HT-29 (cell line): ENCODE results near the gene PTCD3. TPM values are rescaled to one million over a fixed set of nuclear protein-coding genes. Genes with fewer than 3 reads are reported as not detected.

Source experiments
- DNase-seq: peaks from one replicate; pipeline ENCODE4 v3.0.0-alpha.2; 2015; ENCODE audit warnings: low spot score
- small RNA-seq: library from RNA; depleted of rRNA; stranded (forward); fragments of <200 nt; gene quantifications from one replicate; pipeline ENCODE3, GENCODE V24; 2014
- total RNA-seq: library from RNA; depleted of rRNA; stranded (reverse); fragments of >200 nt; shearing (Covaris generic); gene quantifications from 2 replicates; pipeline ENCODE4 v1.2.3, GENCODE V29; 2014; rRNA removed

The PTCD3 gene
- total RNA-seq, 1 experiment from 2014 or later, result 72.1 TPM

DNA sequence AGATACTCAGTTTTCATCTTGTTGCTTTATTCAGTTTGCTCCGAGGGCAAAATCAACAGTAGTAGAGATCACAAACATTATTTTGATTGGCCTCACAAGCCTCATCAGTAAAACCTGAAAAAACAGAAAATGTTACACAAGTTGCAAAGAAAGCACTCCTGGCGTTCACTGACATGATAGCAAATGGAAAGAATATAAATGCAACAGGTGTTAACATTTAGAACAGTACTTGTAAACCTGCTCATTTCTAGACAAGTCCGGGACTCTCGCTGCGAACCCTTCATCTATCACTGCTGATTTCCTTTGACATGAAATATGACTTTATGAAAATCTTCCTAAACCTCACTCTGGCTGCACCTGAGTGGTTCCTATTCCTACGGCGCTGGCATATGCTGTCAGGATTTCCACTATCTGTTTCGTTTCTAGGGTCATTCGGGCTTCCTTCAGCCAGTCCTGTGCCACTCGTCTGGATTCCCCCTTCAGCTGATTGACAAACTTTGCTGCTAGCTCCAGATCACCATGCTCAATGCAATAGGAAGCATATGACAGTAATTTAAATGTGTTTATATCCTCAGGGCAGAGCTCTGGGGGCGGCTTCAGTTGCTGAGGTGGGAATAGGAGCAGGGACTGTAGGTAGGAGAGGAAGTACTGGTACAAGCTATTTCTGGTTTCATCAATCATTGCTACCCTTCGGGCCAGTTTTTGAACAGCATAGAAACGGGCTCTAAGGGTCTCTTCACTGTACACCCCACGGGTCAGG is 38.1 kb downstream of the PTCD3 start:
- no peak for DNase-seq

GRCh38 chr2:86147793-86148192 is 41.8 kb downstream of the PTCD3 start:
- DNase-seq, result no peak

DNA sequence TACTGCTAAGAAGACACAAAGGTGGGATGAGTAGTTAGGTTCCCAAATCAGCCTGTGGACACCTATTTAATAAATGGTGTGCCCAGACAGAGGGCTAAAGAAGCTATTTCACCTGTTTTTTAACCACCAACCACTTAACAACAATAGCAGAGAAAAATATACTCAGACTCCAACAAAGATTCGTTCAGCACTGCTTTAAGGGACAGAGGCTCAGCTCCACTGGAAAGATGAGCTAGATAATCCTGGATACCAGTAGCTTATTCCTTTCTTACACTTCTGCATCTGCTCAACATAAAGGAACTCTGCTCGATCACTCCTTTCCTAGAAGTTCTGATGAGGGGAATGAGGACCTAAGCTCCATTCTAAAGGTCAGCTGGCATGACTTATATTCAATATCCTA is 44.5 kb downstream of the PTCD3 start:
- no peak for DNase-seq

DNA sequence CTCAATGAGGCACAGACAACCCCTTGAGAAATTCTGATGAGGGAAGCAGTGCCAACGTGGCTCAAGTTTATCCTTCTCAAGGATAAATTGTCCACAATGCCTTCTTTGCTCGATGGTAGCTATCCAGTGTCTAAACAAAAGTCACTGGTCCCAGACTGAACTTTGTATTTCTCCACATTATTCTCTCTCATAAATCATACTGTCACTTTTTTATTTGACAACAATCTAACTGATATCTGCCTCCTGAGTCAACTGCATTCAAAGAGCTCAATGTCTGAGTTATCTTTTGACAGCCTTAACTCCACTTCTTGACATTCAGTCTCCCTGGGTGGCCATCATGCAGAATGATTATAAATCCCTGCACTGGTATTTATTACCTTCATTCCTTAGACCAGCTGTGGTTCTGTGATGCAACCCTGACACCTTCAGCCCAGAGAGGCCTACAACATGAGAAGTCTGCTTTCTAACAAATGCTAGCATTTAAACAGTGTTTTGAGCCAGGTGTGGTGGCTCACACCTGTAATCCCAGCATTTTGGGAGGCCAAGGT is 51.0 kb downstream of the PTCD3 start:
- DNase-seq, result no peak

- DNase-seq, result no peak
These were observed 52.3 kb downstream of the PTCD3 start for GRCh38 chr2:86158286-86158685.

- DNase-seq, result no peak
These were observed 54.3 kb downstream of the PTCD3 start for GRCh38 chr2:86160156-86160952.

DNA sequence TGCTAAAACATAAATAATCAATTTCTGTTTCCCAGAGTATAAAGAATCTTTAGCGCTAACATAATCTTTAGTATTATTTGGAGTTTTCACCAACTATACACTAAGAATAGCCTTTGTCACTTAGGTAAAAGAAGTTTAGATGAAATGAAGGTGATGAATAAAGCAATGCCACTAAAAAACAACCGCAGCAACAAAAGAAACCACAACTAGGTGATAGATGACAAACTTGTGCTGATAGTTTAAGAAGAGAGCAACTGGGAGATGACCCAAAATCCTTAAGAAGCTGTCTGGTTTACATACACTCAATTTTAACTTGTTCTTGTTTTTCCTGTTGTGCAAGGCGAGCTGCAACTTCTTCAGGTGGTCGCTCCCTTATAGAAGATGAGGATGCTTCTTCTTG is 64.4 kb downstream of the PTCD3 start:
- no peak for DNase-seq

DNA sequence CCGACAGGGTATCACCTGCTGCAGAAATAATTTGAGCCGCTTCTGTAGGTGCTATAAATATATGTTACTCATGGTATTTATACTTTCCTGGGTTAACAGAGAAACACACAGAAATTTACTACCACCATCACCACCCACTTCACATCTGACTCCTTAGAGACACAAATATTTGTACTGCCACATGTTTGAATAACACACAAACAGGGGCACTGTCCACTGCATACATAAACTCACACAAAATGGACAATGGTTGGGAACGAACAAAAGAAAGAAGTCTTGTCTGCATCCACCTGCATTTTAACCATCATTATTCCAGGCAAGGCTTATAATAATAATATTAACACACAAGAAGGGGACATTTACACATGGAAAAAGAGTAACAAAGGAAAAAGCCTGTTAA is 65.3 kb downstream of the PTCD3 start:
- DNase-seq, result no peak

DNA sequence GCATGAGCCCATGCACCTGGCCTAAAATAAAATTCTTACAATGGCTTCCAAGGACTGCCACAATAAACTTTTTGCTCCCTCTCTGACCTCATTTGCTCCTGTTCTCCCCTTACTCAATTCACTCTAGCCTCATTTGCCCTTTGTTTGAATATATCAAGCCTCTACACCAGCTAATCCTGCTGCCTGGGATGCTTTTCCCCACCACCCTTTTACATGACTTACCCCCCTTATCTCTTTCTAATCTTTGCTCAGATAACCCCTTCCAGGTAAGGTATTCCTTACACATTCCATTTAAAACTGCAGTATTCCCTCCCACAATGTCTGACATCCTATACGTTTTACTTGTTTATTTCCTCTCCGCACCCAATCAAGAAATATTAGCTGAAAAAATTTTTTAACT is 66.6 kb downstream of the PTCD3 start:
- no peak for DNase-seq

DNA sequence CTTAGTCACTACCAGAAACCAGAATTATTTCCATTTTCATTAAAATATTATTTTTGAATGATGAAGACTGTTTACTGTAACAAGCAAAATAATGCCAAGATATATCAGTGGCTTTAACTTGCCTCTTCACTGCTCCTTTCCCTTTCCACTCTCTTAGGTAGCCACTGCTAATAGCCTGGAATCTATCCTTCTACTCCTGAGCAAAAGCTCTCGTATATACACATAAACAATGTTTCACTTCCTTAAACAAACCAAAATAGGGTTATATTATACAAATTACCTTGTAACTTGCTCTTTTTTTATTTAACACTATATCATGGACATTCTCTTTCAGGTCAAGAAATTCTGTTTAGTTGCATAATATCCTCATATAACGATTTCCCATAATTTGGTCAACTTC is 68.4 kb downstream of the PTCD3 start:
- no peak for DNase-seq

DNA sequence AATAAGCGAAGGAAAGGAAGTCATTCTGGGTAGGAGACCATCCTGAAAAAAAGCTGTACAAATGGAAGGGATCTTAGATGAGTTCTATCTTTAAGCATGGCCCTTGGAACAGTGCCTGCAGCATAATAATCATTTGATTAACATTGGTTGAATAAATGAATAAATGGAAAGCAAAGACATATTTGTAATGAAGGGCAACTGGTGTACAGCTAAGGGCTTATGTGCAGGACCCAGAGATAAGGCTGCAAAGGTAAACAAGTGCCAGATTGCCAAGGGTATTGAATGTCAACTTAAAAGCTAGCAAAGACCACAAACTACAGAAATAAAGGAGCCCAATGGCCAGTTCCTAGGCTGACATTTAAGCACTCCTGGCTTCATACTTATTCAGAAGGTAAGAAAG is 69.8 kb downstream of the PTCD3 start:
- DNase-seq, result no peak

GRCh38 chr2:86176597-86176996 is 70.6 kb downstream of the PTCD3 start:
- DNase-seq, result no peak

GRCh38 chr2:86185517-86186212 is 79.6 kb downstream of the PTCD3 start:
- DNase-seq, result no peak

DNA sequence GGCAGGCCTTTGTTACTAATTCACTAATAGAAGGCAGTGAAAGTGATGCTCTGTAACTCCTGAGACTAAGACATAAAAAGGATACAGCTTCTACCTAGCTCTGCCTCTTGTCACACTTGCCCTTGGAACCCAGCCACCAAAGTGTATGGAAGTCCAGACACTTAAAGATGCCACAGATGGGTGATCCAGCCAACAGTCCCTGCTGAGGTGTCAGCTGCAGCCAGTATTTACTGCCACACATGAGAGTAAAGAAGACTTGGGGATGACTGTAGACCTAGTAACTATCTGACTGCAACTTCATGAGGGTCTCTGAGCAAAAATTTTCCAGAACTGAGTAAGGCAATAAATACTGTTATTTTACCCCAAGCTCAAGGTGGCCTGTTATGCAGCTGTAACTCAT is 80.4 kb downstream of the PTCD3 start:
- no peak for DNase-seq

- DNase-seq, result no peak
These were observed 83.9 kb downstream of the PTCD3 start for GRCh38 chr2:86189782-86190416.

Small RNA genes within 50 kb of the gene (small RNA-seq; reads per million reads assigned to genes)
- gene RF00019, result not detected
- 131 reads per million, percentile 97 among the genes with 10 or more reads in this experiment for gene SNORD94

Other genes starting within 250 kb of the PTCD3 start
- gene ST3GAL5, start 217.2 kb upstream of the PTCD3 start, total RNA-seq, result 0.99 and 2.4 TPM in 2 replicates
- gene POLR1A, start 349 bp upstream of the PTCD3 start, total RNA-seq, result 21.0 and 23.8 TPM in 2 replicates
- 44.3 and 52.1 TPM in 2 replicates for gene IMMT, start 89.2 kb downstream of the PTCD3 start, total RNA-seq
- 13.4 and 14.7 TPM in 2 replicates for gene MRPL35, start 93.2 kb downstream of the PTCD3 start, total RNA-seq
- gene REEP1, start 231.4 kb downstream of the PTCD3 start, total RNA-seq, result 0.13 TPM in 1 of 2 replicates, not detected in the other